GM12878 (cell line): ENCODE data around the gene PCDHB1. TPM values are rescaled to one million over a fixed set of nuclear protein-coding genes. Genes with fewer than 3 reads are reported as not detected.

Experiments
- ATAC-seq: fragments of 200-7000 bp; cut with Tn5 transposase; 3 replicates; pipeline ENCODE4 v1.9.1; 2020; ENCODE audit warnings: mild to moderate bottlenecking, moderate library complexity
- BruUV-seq: library from RNA; stranded (reverse); fragments of 400-500 nt; replicated peaks from 2 replicates; lab custom pipeline; 2021; lab: Mats Ljungman, UMichigan
- CTCF ChIA-PET: fragments of 300-600 bp; sonication (Branson Sonifier 250); formaldehyde crosslinking; extraction: SDS; loops from one replicate; lab custom pipeline; 2021; ENCODE audit warnings: inconsistent platforms; lab: Yijun Ruan, JAX
- POLR2A ChIA-PET: fragments of 350-600 bp; formaldehyde crosslinking; extraction: SDS; loops from one replicate; lab custom pipeline; 2021; ENCODE audit warnings: inconsistent platforms; lab: Charles Lee
- RAD21 ChIA-PET: fragments of 300-600 bp; sonication (Branson Sonifier 250); formaldehyde crosslinking; loops from one replicate; lab custom pipeline; 2023; ENCODE audit warnings: antibody characterized with exemption; ENCODE audit not compliant: unreplicated experiment; lab: Charles Lee
- SMC1A ChIA-PET: fragments of 300-600 bp; sonication (Branson Sonifier 250); formaldehyde crosslinking; loops from one replicate; lab custom pipeline; 2023; ENCODE audit not compliant: unreplicated experiment, uncharacterized antibody; lab: Charles Lee
- DNase-seq: peaks from one replicate; pipeline ENCODE4 v3.0.0-alpha.2; 2011; ENCODE audit warnings: low read depth, low spot score
- FAIRE-seq: peaks from 3 replicates; lab custom pipeline; 2011; peaks lifted over from hg19 to GRCh38; lab: Jason Lieb, UNC
- H2AFZ ChIP-seq: 2 replicates; pipeline ENCODE4 v1.6.0; 2011; ENCODE audit warnings: low read depth, low read length, control low read depth; ENCODE audit not compliant: control insufficient read depth
- H3K27ac ChIP-seq: 2 replicates; pipeline ENCODE4 v1.5.1; 2011; ENCODE audit warnings: control low read depth; ENCODE audit not compliant: control insufficient read depth, insufficient read depth
- H3K27me3 ChIP-seq, 2 experiments: replicated peaks in 1 of 2; 2 replicates each; pipeline versions ENCODE4 v1.6.0 to v1.6.1; 2011; ENCODE audit warnings: low read length in 1 of 2; ENCODE audit not compliant: control insufficient read depth in 2 of 2, insufficient read depth in 2 of 2
- H3K36me3 ChIP-seq, 2 experiments: 2 replicates each; pipeline ENCODE4 v1.5.1; 2011; ENCODE audit warnings: low read length in 1 of 2; ENCODE audit not compliant: control insufficient read depth in 2 of 2, insufficient read depth in 2 of 2
- H3K4me1 ChIP-seq: 2 replicates; pipeline ENCODE4 v1.6.1; 2011; ENCODE audit warnings: mild to moderate bottlenecking, low read length, moderate library complexity, mixed read lengths; ENCODE audit not compliant: control insufficient read depth, insufficient read depth
- H3K4me2 ChIP-seq: 2 replicates; pipeline ENCODE4 v1.6.0; 2011; ENCODE audit warnings: control low read depth; ENCODE audit not compliant: control insufficient read depth, insufficient read depth
- H3K4me3 ChIP-seq: fragments of 200-600 bp; sonication (generic); 2 replicates; pipeline ENCODE4 v1.5.1; 2016
- H3K79me2 ChIP-seq: 2 replicates; pipeline ENCODE4 v1.6.0; 2011; ENCODE audit warnings: low read length; ENCODE audit not compliant: control insufficient read depth, insufficient read depth
- H3K9ac ChIP-seq: 2 replicates; pipeline ENCODE4 v1.8.0; 2011; ENCODE audit warnings: low read length, control low read depth, mixed read lengths; ENCODE audit not compliant: control insufficient read depth, insufficient read depth
- H3K9me3 ChIP-seq: replicated peaks from 3 replicates; pipeline ENCODE4 v1.5.1; 2011; ENCODE audit warnings: mild to moderate bottlenecking, low read length; ENCODE audit not compliant: control insufficient read depth, insufficient read depth
- H4K20me1 ChIP-seq: 2 replicates; pipeline ENCODE4 v1.6.0; 2011; ENCODE audit not compliant: control insufficient read depth, insufficient read depth
- FOS ChIP-seq: IDR thresholded peaks from 3 replicates; pipeline ENCODE4 v1.6.1; 2011; ENCODE audit warnings: borderline replicate concordance; ENCODE audit not compliant: insufficient read length; ENCODE audit errors: extremely low read depth
- NRF1 ChIP-seq: conservative IDR thresholded peaks from 2 replicates; pipeline ENCODE4 v1.6.1; 2011; ENCODE audit warnings: mild to moderate bottlenecking, low read depth, low read length, improper control_type of control experiment
- ZNF274 ChIP-seq: IDR thresholded peaks from one replicate; pipeline ENCODE4 v1.8.0; 2011; ENCODE audit not compliant: insufficient read length, insufficient read depth
- ZNF622 ChIP-seq: fragments of 450-650 bp; IDR thresholded peaks from 2 replicates; pipeline ENCODE4 v1.6.1; 2017; ENCODE audit warnings: mild to moderate bottlenecking, inconsistent platforms
- WGBS: methylation state at CpG from one replicate; pipeline ENCODE4 v1.1.6; 2016; ENCODE audit warnings: low lambda C conversion rate; ENCODE audit not compliant: insufficient replicate concordance, insufficient coverage; ENCODE audit errors: missing lambda C conversion rate; 5-methylcytosine and 5-hydroxymethylcytosine counted together
- in situ Hi-C: fragments of 300-500 bp; cut with MboI; formaldehyde crosslinking; loops from 9 replicates; pipeline ENCODE4 v1.14.3; 2018; ENCODE audit warnings: mixed read lengths
- intact Hi-C: fragments of 100-400 bp; cut with micrococcal nuclease; formaldehyde crosslinking; loops from one replicate; pipeline ENCODE4 v1.14.2; 2022; ENCODE audit not compliant: unreplicated experiment
- polyA plus RNA-seq, 11 experiments: library from polyadenylated mRNA; depleted of rRNA in 4 of 11; unstranded in 6 of 11; stranded (reverse) in 5 of 11; fragments of >200 nt; fragmentation: Nextera tagmentation in 4 of 11; fragmentation: Illumina TruSeq in 1 of 11; extraction: Ambion mirVana in 4 of 11; extraction: Trizol in 1 of 11; gene quantifications; 1 replicate in 1 of 11; 2 replicates in 10 of 11; pipeline versions ENCODE4 v1.2.1 to v1.2.3, GENCODE V29; 2011 to 2016; ENCODE audit warnings: inconsistent platforms in 2 of 11, missing spikeins in 2 of 11, low read depth in 1 of 11
- total RNA-seq, 4 experiments: library from RNA; depleted of rRNA in 3 of 4; stranded (reverse); fragments of >200 nt in 3 of 4; fragmentation: Illumina TruSeq in 1 of 4; extraction: Trizol in 1 of 4; gene quantifications; 2 replicates each; pipeline versions ENCODE4 v1.2.1 to v1.2.3, GENCODE V29; 2013 to 2021
- TF ChIP-seq, protein P1 (sequence below): fragments of 450-650 bp; IDR thresholded peaks from 2 replicates; pipeline ENCODE4 v1.6.1; 2017; ENCODE audit warnings: mild to moderate bottlenecking, low read depth, inconsistent platforms; ENCODE audit not compliant: poor library complexity, severe bottlenecking
- TF ChIP-seq, protein P2 (sequence below): fragments of 450-650 bp; IDR thresholded peaks from 2 replicates; pipeline ENCODE4 v1.6.1; 2016; ENCODE audit warnings: mild to moderate bottlenecking

PCDHB1 gene
- total and polyA plus RNA-seq, 10 of the 15 experiments (the other 5 are each of a cell fraction or from before 2014, with no cell fraction given), result not detected

DNA sequence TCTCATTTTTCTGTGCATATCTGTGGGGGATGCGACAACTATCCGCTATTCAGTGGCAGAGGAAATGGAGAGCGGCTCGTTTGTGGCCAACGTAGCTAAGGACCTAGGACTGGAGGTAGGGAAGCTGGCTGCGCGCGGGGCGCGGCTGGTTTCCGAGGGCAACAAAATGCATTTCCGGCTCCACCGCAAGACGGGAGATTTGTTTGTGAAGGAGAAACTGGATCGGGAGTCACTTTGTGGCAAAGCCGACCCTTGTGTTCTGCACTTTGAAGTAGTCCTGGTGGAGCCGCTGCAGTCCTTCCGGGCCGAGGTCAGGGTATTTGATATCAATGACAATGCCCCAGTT is 320 bp downstream of the PCDHB1 start:
- in situ Hi-C loops (no loop called here), intact Hi-C loops (no loop called here)
- ChIA-PET POLR2A (no interaction called here), CTCF (no interaction called here), SMC1A (no interaction called here), RAD21 (no interaction called here)
- no peak for ATAC-seq
- H3K27me3 ChIP-seq, result no peaks in the 10 kb centered on the region
- H3K4me1 ChIP-seq, result no peaks in the 10 kb centered on the region
- H3K79me2 ChIP-seq, result no peaks in the 10 kb centered on the region
- no peaks in the 10 kb centered on the region for H4K20me1 ChIP-seq
- H3K9ac ChIP-seq, result no peak overlapping the region
- DNase-seq, result no peak
- no peak overlapping the region for H3K4me3 ChIP-seq
- no peaks in the 10 kb centered on the region for H3K36me3 ChIP-seq
- WGBS, result 56% methylated on average over 19 of the region's 19 CpGs
- no peak overlapping the region for H3K4me2 ChIP-seq
- H3K9me3 ChIP-seq, result no peaks in the 10 kb centered on the region; the same call in 2 of the 3 replicates
- no peak overlapping the region for H2AFZ ChIP-seq
- no peak for TF ChIP-seq ZNF274
- TF ChIP-seq, protein P1, sequence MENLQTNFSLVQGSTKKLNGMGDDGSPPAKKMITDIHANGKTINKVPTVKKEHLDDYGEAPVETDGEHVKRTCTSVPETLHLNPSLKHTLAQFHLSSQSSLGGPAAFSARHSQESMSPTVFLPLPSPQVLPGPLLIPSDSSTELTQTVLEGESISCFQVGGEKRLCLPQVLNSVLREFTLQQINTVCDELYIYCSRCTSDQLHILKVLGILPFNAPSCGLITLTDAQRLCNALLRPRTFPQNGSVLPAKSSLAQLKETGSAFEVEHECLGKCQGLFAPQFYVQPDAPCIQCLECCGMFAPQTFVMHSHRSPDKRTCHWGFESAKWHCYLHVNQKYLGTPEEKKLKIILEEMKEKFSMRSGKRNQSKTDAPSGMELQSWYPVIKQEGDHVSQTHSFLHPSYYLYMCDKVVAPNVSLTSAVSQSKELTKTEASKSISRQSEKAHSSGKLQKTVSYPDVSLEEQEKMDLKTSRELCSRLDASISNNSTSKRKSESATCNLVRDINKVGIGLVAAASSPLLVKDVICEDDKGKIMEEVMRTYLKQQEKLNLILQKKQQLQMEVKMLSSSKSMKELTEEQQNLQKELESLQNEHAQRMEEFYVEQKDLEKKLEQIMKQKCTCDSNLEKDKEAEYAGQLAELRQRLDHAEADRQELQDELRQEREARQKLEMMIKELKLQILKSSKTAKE, result no peak
- TF ChIP-seq, protein P2, sequence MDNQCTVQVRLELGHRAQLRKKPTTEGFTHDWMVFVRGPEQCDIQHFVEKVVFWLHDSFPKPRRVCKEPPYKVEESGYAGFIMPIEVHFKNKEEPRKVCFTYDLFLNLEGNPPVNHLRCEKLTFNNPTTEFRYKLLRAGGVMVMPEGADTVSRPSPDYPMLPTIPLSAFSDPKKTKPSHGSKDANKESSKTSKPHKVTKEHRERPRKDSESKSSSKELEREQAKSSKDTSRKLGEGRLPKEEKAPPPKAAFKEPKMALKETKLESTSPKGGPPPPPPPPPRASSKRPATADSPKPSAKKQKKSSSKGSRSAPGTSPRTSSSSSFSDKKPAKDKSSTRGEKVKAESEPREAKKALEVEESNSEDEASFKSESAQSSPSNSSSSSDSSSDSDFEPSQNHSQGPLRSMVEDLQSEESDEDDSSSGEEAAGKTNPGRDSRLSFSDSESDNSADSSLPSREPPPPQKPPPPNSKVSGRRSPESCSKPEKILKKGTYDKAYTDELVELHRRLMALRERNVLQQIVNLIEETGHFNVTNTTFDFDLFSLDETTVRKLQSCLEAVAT, result no peak
- TF ChIP-seq NRF1, result no peak
- no peak for TF ChIP-seq FOS
- no peak for TF ChIP-seq ZNF622
- H3K27ac ChIP-seq, result no peak overlapping the region
- BruUV-seq, result no TSS peak
- FAIRE-seq, result no peak
